Stimulated activated CD4-positive, alpha-beta T cell treated with anti-CD3 and anti-CD28 coated beads, Interleukin-4, amount 100 ng/mL, for 24 hours (primary cell): Measurements from ENCODE around the gene ABCC4.

ENCODE experiments used
- DNase-seq: peaks from one replicate; pipeline ENCODE4 v3.0.0-alpha.2; 2020

ABCC4 gene

GRCh38 chr13:95301183-95301967, at the start of gene ABCC4:
Gene ABCC4 (minus strand): TSS chr13:95301451. CDS start chr13:95301314, 137 bp downstream.
- peak; percentile 58 for DNase-seq

- no peak for DNase-seq
These were observed 48.0 kb upstream of the ABCC4 start for GRCh38 chr13:95349267-95349666.

- no peak for DNase-seq
These were observed 42.7 kb upstream of the ABCC4 start for GRCh38 chr13:95343944-95344343.

GRCh38 chr13:95341441-95341840, 40.2 kb upstream of the ABCC4 start:
- no peak for DNase-seq

GRCh38 chr13:95338905-95339304, 37.7 kb upstream of the ABCC4 start:
- DNase-seq = no peak

- DNase-seq = no peak
These were observed 36.3 kb upstream of the ABCC4 start for GRCh38 chr13:95337597-95337996.

- no peak for DNase-seq
These were observed 34.4 kb upstream of the ABCC4 start for GRCh38 chr13:95335667-95336066.

- DNase-seq = no peak
These were observed 27.1 kb upstream of the ABCC4 start for GRCh38 chr13:95328386-95328785.

- DNase-seq = no peak
These were observed 25.9 kb upstream of the ABCC4 start for GRCh38 chr13:95327190-95327589.

- DNase-seq = no peak
These were observed 25.4 kb upstream of the ABCC4 start for GRCh38 chr13:95326695-95327094.

GRCh38 chr13:95325485-95325884, 24.2 kb upstream of the ABCC4 start:
- DNase-seq = no peak

GRCh38 chr13:95323930-95324662, 22.8 kb upstream of the ABCC4 start:
- DNase-seq = no peak

GRCh38 chr13:95319551-95320274, 18.5 kb upstream of the ABCC4 start:
- DNase-seq = no peak

- DNase-seq = no peak
These were observed 16.1 kb upstream of the ABCC4 start for GRCh38 chr13:95317039-95317989.

- no peak for DNase-seq
These were observed 14.5 kb upstream of the ABCC4 start for GRCh38 chr13:95315752-95316151.

- no peak for DNase-seq
These were observed 6.3 kb upstream of the ABCC4 start for GRCh38 chr13:95307507-95307906.

- DNase-seq = no peak
These were observed 3.2 kb upstream of the ABCC4 start for GRCh38 chr13:95304453-95304852.

GRCh38 chr13:95301968-95302393, 730 bp upstream of the ABCC4 start:
- DNase-seq = no peak

GRCh38 chr13:95300625-95301182, 547 bp downstream of the ABCC4 start:
- DNase-seq = peak; percentile 50

- peak; percentile 10 for DNase-seq
These were observed 2.2 kb downstream of the ABCC4 start for GRCh38 chr13:95298971-95299621.

GRCh38 chr13:95298169-95298965, 2.9 kb downstream of the ABCC4 start:
- DNase-seq = no peak
